Panc1 (cell line): ENCODE data around the gene REV3L. TPM values are rescaled to one million over a fixed set of nuclear protein-coding genes. Genes with fewer than 3 reads are reported as not detected.
"Not testable (repeated sequence)": the region's sequence is repeated elsewhere in the genome, so short reads cannot be mapped to it uniquely, and the experiment has no call there.

Experiments used
- ATAC-seq: fragments of 200-7000 bp; cut with Tn5 transposase; 2 replicates; pipeline ENCODE4 v1.9.1; 2020; ENCODE audit warnings: mild to moderate bottlenecking, moderate library complexity
- BruUV-seq: library from RNA; stranded (reverse); fragments of 400-500 nt; replicated peaks from 2 replicates; lab custom pipeline; 2021; lab: Mats Ljungman, UMichigan
- CTCF ChIA-PET: fragments of 300-600 bp; sonication (Branson Sonifier 250); formaldehyde crosslinking; loops from one replicate; lab custom pipeline; 2022; ENCODE audit warnings: antibody characterized with exemption; lab: Charles Lee
- POLR2A ChIA-PET: fragments of 300-600 bp; sonication (Branson Sonifier 250); formaldehyde crosslinking; loops from one replicate; lab custom pipeline; 2022; ENCODE audit warnings: antibody characterized with exemption; lab: Charles Lee
- DNase-seq: peaks from one replicate; pipeline ENCODE4 v3.0.0-alpha.2; 2010; ENCODE audit warnings: low read depth, low spot score
- H3K27ac ChIP-seq: 2 replicates; pipeline ENCODE4 v1.5.1; 2011; ENCODE audit warnings: mild to moderate bottlenecking, low read length, inconsistent platforms
- H3K27me3 ChIP-seq: fragments of 200-500 bp; sonication (Bioruptor generic); 2 replicates; pipeline ENCODE4 v1.6.0; 2014; ENCODE audit warnings: low read length, inconsistent platforms; ENCODE audit not compliant: control insufficient read depth, insufficient read depth
- H3K36me3 ChIP-seq: fragments of 200-500 bp; sonication (Bioruptor generic); 2 replicates; pipeline ENCODE4 v1.5.1; 2014; ENCODE audit warnings: inconsistent platforms, mild to moderate bottlenecking, low read length, moderate library complexity; ENCODE audit not compliant: control insufficient read depth, insufficient read depth
- H3K4me1 ChIP-seq: 2 replicates; pipeline ENCODE4 v1.5.1; 2011; ENCODE audit warnings: inconsistent platforms, mild to moderate bottlenecking, low read length, moderate library complexity; ENCODE audit not compliant: control insufficient read depth, insufficient read depth
- H3K4me3 ChIP-seq, 2 experiments: 2 replicates each; pipeline ENCODE4 v1.5.1; 2011 to 2012; ENCODE audit warnings: low read depth in 2 of 2, low read length in 2 of 2, mild to moderate bottlenecking in 2 of 2, inconsistent platforms in 1 of 2, moderate library complexity in 1 of 2
- H3K9me3 ChIP-seq: fragments of 200-500 bp; sonication (Bioruptor generic); 2 replicates; pipeline ENCODE4 v1.5.1; 2014; ENCODE audit warnings: low read depth, mild to moderate bottlenecking, inconsistent platforms, low read length, moderate library complexity; ENCODE audit not compliant: control insufficient read depth, insufficient read depth
- POLR2AphosphoS5 ChIP-seq: IDR thresholded peaks from 2 replicates; pipeline ENCODE4 v1.6.1; 2012; ENCODE audit warnings: mild to moderate bottlenecking, low read depth, low read length, moderate library complexity
- REST ChIP-seq, 2 experiments: IDR thresholded peaks; 2 replicates each; pipeline ENCODE4 v1.6.1; 2011 to 2012; ENCODE audit warnings: low read depth in 2 of 2, control low read depth in 1 of 2, low read length in 1 of 2, mild to moderate bottlenecking in 1 of 2, moderate library complexity in 1 of 2; ENCODE audit not compliant: insufficient read depth in 1 of 2
- TCF7L2 ChIP-seq: IDR thresholded peaks from 2 replicates; pipeline ENCODE4 v1.6.1; 2011; ENCODE audit warnings: mild to moderate bottlenecking, low read depth, low read length, inconsistent platforms
- in situ Hi-C: cut with HindIII; loops from 2 replicates; pipeline ENCODE4 v1.10.0; 2016; ENCODE audit warnings: low sequenced_read_pairs, low pct_unique_long_range_greater_than_20kb
- intact Hi-C: fragments of 100-400 bp; cut with micrococcal nuclease; formaldehyde crosslinking; loops from one replicate; pipeline ENCODE4 v1.10.0; 2022; ENCODE audit not compliant: unreplicated experiment
- total RNA-seq: library from RNA; stranded (reverse); gene quantifications from one replicate; pipeline ENCODE4 v1.2.1, GENCODE V29; 2021; ENCODE audit not compliant: unreplicated experiment

The REV3L gene
- total RNA-seq, 1 experiment from 2014 or later = 44.8 TPM

GRCh38 chr6:111515259-111515658, 32.2 kb upstream of the REV3L start:
- DNase-seq (no peak), ATAC-seq (no peak)
- H3K27ac ChIP-seq = no peak overlapping the region
- H3K36me3 ChIP-seq = no peaks in the 10 kb centered on the region
- POLR2A ChIA-PET = no interaction called here
- no peaks in the 10 kb centered on the region for H3K27me3 ChIP-seq
- 0 out of 2 replicates have a peak, but pooled peaks cover 3% of the 10 kb centered on the region for H3K4me1 ChIP-seq
- no TSS peak for BruUV-seq
- CTCF ChIA-PET = no interaction called here
- intact Hi-C loops = no loop called here
- H3K4me3 ChIP-seq = no peak overlapping the region
- H3K9me3 ChIP-seq = no peaks in the 10 kb centered on the region
- no peak for TF ChIP-seq REST (IDR thresholded peaks at IDR 0.05; ENCODE audit: insufficient read depth in 1 of 2, low read depth in 2 of 2, low read length in 1 of 2)
- TF ChIP-seq TCF7L2 = no peak
- no peak for TF ChIP-seq POLR2AphosphoS5
- in situ Hi-C loops = no loop called here

GRCh38 chr6:111514531-111514930, 31.5 kb upstream of the REV3L start:
- H3K4me3 ChIP-seq, H3K9me3 ChIP-seq, BruUV-seq, H3K27ac ChIP-seq, POLR2A ChIA-PET, in situ Hi-C loops, intact Hi-C loops, H3K36me3 ChIP-seq, DNase-seq, H3K27me3 ChIP-seq, ATAC-seq, H3K4me1 ChIP-seq, CTCF ChIA-PET: not testable (repeated sequence)

- intact Hi-C loops, in situ Hi-C loops, H3K27me3 ChIP-seq, POLR2A ChIA-PET, H3K4me3 ChIP-seq, DNase-seq, H3K9me3 ChIP-seq, CTCF ChIA-PET, BruUV-seq, H3K36me3 ChIP-seq, H3K27ac ChIP-seq, H3K4me1 ChIP-seq, ATAC-seq: not testable (repeated sequence)
These were observed 24.2 kb upstream of the REV3L start for GRCh38 chr6:111507219-111507618.

GRCh38 chr6:111505498-111505897, 22.5 kb upstream of the REV3L start:
- H3K4me1 ChIP-seq, H3K4me3 ChIP-seq, in situ Hi-C loops, ATAC-seq, CTCF ChIA-PET, DNase-seq, BruUV-seq, H3K9me3 ChIP-seq, intact Hi-C loops, H3K27ac ChIP-seq, POLR2A ChIA-PET, H3K27me3 ChIP-seq, H3K36me3 ChIP-seq: not testable (repeated sequence)
